ENCODE data around the gene NELFA.

DNA sequence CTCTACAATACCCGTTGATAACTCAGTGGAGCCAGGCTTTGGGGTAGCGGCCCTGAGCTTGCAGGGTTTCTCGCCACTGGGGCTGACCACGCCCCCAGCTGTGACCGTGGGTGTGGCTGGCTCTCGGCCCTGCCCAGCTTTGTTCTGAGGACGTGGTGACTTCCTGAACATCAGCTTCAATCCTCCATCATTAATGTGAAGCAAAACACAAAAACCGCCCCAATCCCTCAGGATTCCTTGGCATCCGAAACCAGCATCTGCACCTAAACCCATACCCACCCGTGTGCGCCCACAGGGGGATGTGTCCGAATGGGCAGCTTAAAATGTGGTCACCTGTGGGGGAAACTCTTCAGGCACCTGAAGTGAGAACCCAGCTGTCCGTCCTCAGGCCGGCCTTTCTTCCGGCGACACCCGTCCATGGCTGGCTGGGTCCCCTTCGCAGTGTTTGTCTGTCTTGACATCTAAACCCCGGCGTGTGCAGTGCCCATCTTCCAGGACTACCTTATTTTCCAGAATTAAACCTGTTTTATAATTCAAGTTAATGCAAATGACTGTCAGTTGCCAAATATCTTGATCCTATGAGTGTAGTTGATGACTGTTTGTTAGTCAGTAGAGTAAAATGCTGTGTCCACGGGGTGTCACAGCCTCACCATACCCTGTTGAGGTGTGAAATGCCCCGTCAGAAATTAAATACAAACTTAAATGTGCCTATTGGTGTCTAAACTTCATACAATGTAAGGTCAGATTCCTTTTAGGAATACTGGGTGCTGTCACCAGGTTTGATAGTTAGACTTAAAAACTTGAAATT is 27.3 kb downstream of the NELFA start:
- no peak for TF ChIP-seq CTCF (IDR thresholded peaks at IDR 0.05; ENCODE audit: insufficient read depth, low read length, poor library complexity, severe bottlenecking)
- no peak for TF ChIP-seq EZH2phosphoT487 (conservative IDR thresholded peaks at IDR 0.05; ENCODE audit: low read length)

All from SU-DHL-6 (cell line).